Kasumi-1 (cell line): Measurements from ENCODE around the gene HOOK2.
A peak's percentile ranks its signal among the peaks of the same experiment; 100 is the strongest.
"Not testable (repeated sequence)": the region's sequence is repeated elsewhere in the genome, so short reads cannot be mapped to it uniquely, and the experiment has no call there.

Source experiments
- DNase-seq, 2 experiments: peaks; one replicate each; lab custom pipeline; 2025; lab: John Stamatoyannopoulos, UW

The HOOK2 gene

GRCh38 chr19:12774588-12775555, at the start of gene HOOK2:
HOOK2 (minus strand) TSS chr19:12775552; CDS start chr19:12775449, 103 bp downstream.
- DNase-seq = no peak

- no peak for DNase-seq
These were observed 46.4 kb upstream of the HOOK2 start for GRCh38 chr19:12821761-12822160.

- not testable (repeated sequence) for DNase-seq
These were observed 42.5 kb upstream of the HOOK2 start for GRCh38 chr19:12817810-12818209.

- DNase-seq = not testable (repeated sequence)
These were observed 41.8 kb upstream of the HOOK2 start for GRCh38 chr19:12817188-12817587.

- DNase-seq = no peak
These were observed 39.7 kb upstream of the HOOK2 start for GRCh38 chr19:12815088-12815487.

- DNase-seq = peak; percentile 75 to 87
These were observed 31.1 kb upstream of the HOOK2 start, which contains the start of gene RNASEH2A for GRCh38 chr19:12806242-12807081. RNASEH2A (plus strand) TSS chr19:12806584; CDS start chr19:12806674, 90 bp downstream.

GRCh38 chr19:12804051-12804450, 28.7 kb upstream of the HOOK2 start:
- no peak for DNase-seq

- DNase-seq = peak in 1 of 2 experiments; percentile 42
These were observed 27.1 kb upstream of the HOOK2 start for GRCh38 chr19:12802267-12803106.

GRCh38 chr19:12801466-12802266, 26.3 kb upstream of the HOOK2 start, which contains the start of the genes PRDX2 and THSD8:
PRDX2 (minus strand) TSS chr19:12801800; CDS start chr19:12801261, 539 bp downstream.
THSD8 (plus strand) TSS chr19:12802069; CDS start chr19:12802072, 3 bp downstream.
- peak; percentile 19 to 30 for DNase-seq

GRCh38 chr19:12800923-12801465, 25.6 kb upstream of the HOOK2 start:
- DNase-seq = no peak

GRCh38 chr19:12800466-12800770, 25.1 kb upstream of the HOOK2 start:
- no peak for DNase-seq

GRCh38 chr19:12799742-12800465, 24.6 kb upstream of the HOOK2 start:
- DNase-seq = no peak

GRCh38 chr19:12797607-12798006, 22.3 kb upstream of the HOOK2 start:
- not testable (repeated sequence) for DNase-seq

GRCh38 chr19:12797141-12797587, 21.8 kb upstream of the HOOK2 start:
- no peak for DNase-seq

- peak; percentile 86 to 89 for DNase-seq
These were observed 21.1 kb upstream of the HOOK2 start for GRCh38 chr19:12796146-12797071.

- no peak for DNase-seq
These were observed 19.6 kb upstream of the HOOK2 start for GRCh38 chr19:12794971-12795381.

GRCh38 chr19:12794196-12794941, 19.0 kb upstream of the HOOK2 start:
- no peak for DNase-seq
